Colonic mucosa (tissue), 4 donors: Measurements from ENCODE around the gene DCLK1. TPM values are rescaled to one million over a fixed set of nuclear protein-coding genes. Genes with fewer than 3 reads are reported as not detected.
"Not testable (repeated sequence)": the region's sequence is repeated elsewhere in the genome, so short reads cannot be mapped to it uniquely, and the experiment has no call there.

ENCODE experiments used
- DNase-seq: peaks from one replicate; pipeline ENCODE4 v3.0.0-alpha.2; 2020
- H3K27ac ChIP-seq: fragments of 200-600 bp; one replicate; pipeline ENCODE4 v1.8.0; 2021
- H3K27me3 ChIP-seq: fragments of 200-600 bp; one replicate; pipeline ENCODE4 v1.8.0; 2021
- H3K36me3 ChIP-seq: fragments of 200-600 bp; one replicate; pipeline ENCODE4 v1.8.0; 2021
- H3K4me1 ChIP-seq: fragments of 200-600 bp; one replicate; pipeline ENCODE4 v1.8.0; 2021; ENCODE audit warnings: mild to moderate bottlenecking
- H3K4me3 ChIP-seq: fragments of 200-600 bp; one replicate; pipeline ENCODE4 v1.8.0; 2021
- H3K9ac ChIP-seq, 2 donors: one replicate each; pipeline ENCODE4 v1.7.0; 2013; ENCODE audit warnings: control low read depth in 2 of 2, low read depth in 2 of 2, low read length in 2 of 2
- H3K9me3 ChIP-seq: fragments of 200-600 bp; one replicate; pipeline ENCODE4 v1.8.0; 2021
- CTCF ChIP-seq: fragments of 200-600 bp; IDR thresholded peaks from one replicate; pipeline ENCODE4 v1.8.0; 2022; ENCODE audit warnings: antibody characterized with exemption, mild to moderate bottlenecking
- intact Hi-C: fragments of 100-400 bp; cut with DNase I; formaldehyde crosslinking; loops from one replicate; pipeline ENCODE4 v1.14.1; 2022
- total RNA-seq, 2 donors: library from RNA; stranded (reverse); fragmentation: NEBNext Ultra II Directional in 1 of 2; extraction: Animal tissue kit (Norgen Biotek cat#: 25700) in 1 of 2; gene quantifications; one replicate each; pipeline ENCODE4 v1.2.1, GENCODE V29; 2021
- donor health status: healthy.
- donor health status: DM: no; HTN: no; CAD: no.
- donor health status: DM: no; HTN: no; CAD: no.

Gene DCLK1
- total RNA-seq, 2 donors from 2014 or later, result 1.5 to 5.0 TPM

- no peaks in the 10 kb centered on the region for H3K27me3 ChIP-seq
- DNase-seq, result no peak
- intact Hi-C loops, result no loop called here
- no peak overlapping the region for H3K4me3 ChIP-seq
- no peak for TF ChIP-seq CTCF
- H3K9ac ChIP-seq, result no peak overlapping the region
- H3K4me1 ChIP-seq, result no peaks in the 10 kb centered on the region
- no peaks in the 10 kb centered on the region for H3K36me3 ChIP-seq
- no peaks in the 10 kb centered on the region for H3K9me3 ChIP-seq
- no peak overlapping the region for H3K27ac ChIP-seq
Measured at GRCh38 chr13:35990196-35990595, 141.0 kb downstream of the DCLK1 start.

GRCh38 chr13:35988648-35989081 is 142.5 kb downstream of the DCLK1 start:
- Histone ChIP-seq H3K9ac (no peak overlapping the region), H3K27ac (no peak overlapping the region), H3K4me1 (no peaks in the 10 kb centered on the region), H3K9me3 (no peaks in the 10 kb centered on the region), H3K4me3 (no peak overlapping the region), H3K27me3 (no peaks in the 10 kb centered on the region), H3K36me3 (no peaks in the 10 kb centered on the region)
- TF ChIP-seq CTCF, result no peak
- intact Hi-C loops, result loop anchor here (10.0 kb wide), 1 partner anchor 746 kb away; no protein-coding TSS in a partner anchor
- DNase-seq, result no peak

GRCh38 chr13:35987572-35988513 is 143.3 kb downstream of the DCLK1 start:
- no peaks in the 10 kb centered on the region for H3K4me1 ChIP-seq
- H3K9me3 ChIP-seq, result no peaks in the 10 kb centered on the region
- TF ChIP-seq CTCF, result no peak
- H3K9ac ChIP-seq, result no peak overlapping the region
- H3K27ac ChIP-seq, result no peak overlapping the region
- no peak for DNase-seq
- H3K27me3 ChIP-seq, result no peaks in the 10 kb centered on the region
- H3K4me3 ChIP-seq, result no peak overlapping the region
- intact Hi-C loops, result loop anchor here (10.0 kb wide), 1 partner anchor 747 kb away; no protein-coding TSS in a partner anchor
- H3K36me3 ChIP-seq, result no peaks in the 10 kb centered on the region

GRCh38 chr13:35984776-35985453 is 146.3 kb downstream of the DCLK1 start:
- Histone ChIP-seq H3K9ac (no peak overlapping the region), H3K9me3 (no peaks in the 10 kb centered on the region), H3K4me1 (no peaks in the 10 kb centered on the region), H3K36me3 (no peaks in the 10 kb centered on the region), H3K4me3 (no peak overlapping the region), H3K27me3 (no peaks in the 10 kb centered on the region), H3K27ac (no peak overlapping the region)
- intact Hi-C loops, result loop anchor here (5.0 to 10.0 kb wide), 2 partner anchors 292 to 750 kb away; no protein-coding TSS in a partner anchor
- TF ChIP-seq CTCF, result no peak
- no peak for DNase-seq

- no peak for TF ChIP-seq CTCF
- H3K27me3 ChIP-seq, result no peaks in the 10 kb centered on the region
- intact Hi-C loops, result loop anchor here (5.0 to 10.0 kb wide), 2 partner anchors 293 to 751 kb away; no protein-coding TSS in a partner anchor
Measured at GRCh38 chr13:35984287-35984686, 146.9 kb downstream of the DCLK1 start.

GRCh38 chr13:35983703-35984102 is 147.5 kb downstream of the DCLK1 start:
- not testable (repeated sequence) for H3K36me3 ChIP-seq, H3K27ac ChIP-seq, H3K4me1 ChIP-seq, H3K9ac ChIP-seq, DNase-seq, H3K27me3 ChIP-seq, H3K9me3 ChIP-seq, H3K4me3 ChIP-seq
- intact Hi-C loops, result loop anchor here (5.0 to 10.0 kb wide), 2 partner anchors 294 to 751 kb away; no protein-coding TSS in a partner anchor

More at GRCh38 chr13:35984287-35984686, 146.9 kb downstream of the DCLK1 start:
- Histone ChIP-seq H3K4me1 (no peaks in the 10 kb centered on the region), H3K27ac (no peak overlapping the region), H3K9ac (no peak overlapping the region), H3K4me3 (no peak overlapping the region), H3K9me3 (no peaks in the 10 kb centered on the region), H3K36me3 (no peaks in the 10 kb centered on the region)
- no peak for DNase-seq
